Prostate gland (tissue), 2 donors: ENCODE data around the gene DOCK10. TPM values are rescaled to one million over a fixed set of nuclear protein-coding genes. Genes with fewer than 3 reads are reported as not detected.

ENCODE experiments used
- DNase-seq: peaks from one replicate; pipeline ENCODE4 v3.0.0-alpha.2; 2019; ENCODE audit warnings: low spot score
- H3K27ac ChIP-seq, 2 donors: fragments of 200-600 bp; sonication (generic); 2 replicates each; pipeline ENCODE4 v1.5.1; 2017 to 2019
- H3K27me3 ChIP-seq: fragments of 200-600 bp; sonication (generic); replicated peaks from 2 replicates; pipeline ENCODE4 v1.5.1; 2019; ENCODE audit not compliant: insufficient read depth
- H3K36me3 ChIP-seq, 2 donors: fragments of 200-600 bp; sonication (generic); 1 replicate in 1 of 2; 2 replicates in 1 of 2; pipeline versions ENCODE4 v1.5.1 to v1.8.1; 2017 to 2019
- H3K4me1 ChIP-seq: fragments of 200-600 bp; sonication (generic); replicated peaks from 2 replicates; pipeline ENCODE4 v1.5.1; 2019
- H3K4me3 ChIP-seq, 2 donors: fragments of 200-600 bp; sonication (generic); 2 replicates each; pipeline ENCODE4 v1.5.1; 2017 to 2019
- H3K9me3 ChIP-seq: fragments of 200-600 bp; sonication (generic); 2 replicates; pipeline ENCODE4 v1.5.1; 2017
- POLR2A ChIP-seq: fragments of 450-650 bp; IDR thresholded peaks from one replicate; pipeline ENCODE4 v1.6.1; 2016; ENCODE audit warnings: antibody characterized with exemption, mild to moderate bottlenecking
- POLR2AphosphoS5 ChIP-seq: sonication (generic); formaldehyde crosslinking; IDR thresholded peaks from one replicate; pipeline ENCODE4 v1.6.1; 2017; ENCODE audit warnings: antibody characterized with exemption
- WGBS: methylation state at CpG from one replicate; pipeline ENCODE4 v1.1.5; 2018; 5-methylcytosine and 5-hydroxymethylcytosine counted together
- intact Hi-C: fragments of 100-400 bp; cut with DNase I; formaldehyde crosslinking; loops from one replicate; pipeline ENCODE4 v1.14.2; 2022
- total RNA-seq, 2 donors: library from RNA; depleted of rRNA; stranded (reverse); fragments of >200 nt; gene quantifications; one replicate each; pipeline ENCODE4 v1.1.0, GENCODE V29; 2016
- TF ChIP-seq, protein P1 (sequence below), 4 experiments: fragments of 200-600 bp in 2 of 4; fragments of 450-650 bp in 2 of 4; sonication (generic) in 2 of 4; IDR thresholded peaks; 1 replicate in 3 of 4; 2 replicates in 1 of 4; pipeline ENCODE4 v1.5.1; 2016 to 2019; ENCODE audit warnings: antibody characterized with exemption in 4 of 4, mild to moderate bottlenecking in 2 of 4, moderate library complexity in 2 of 4

Gene DOCK10
- total RNA-seq, 2 donors from 2014 or later: 4.8 to 6.2 TPM

DNA sequence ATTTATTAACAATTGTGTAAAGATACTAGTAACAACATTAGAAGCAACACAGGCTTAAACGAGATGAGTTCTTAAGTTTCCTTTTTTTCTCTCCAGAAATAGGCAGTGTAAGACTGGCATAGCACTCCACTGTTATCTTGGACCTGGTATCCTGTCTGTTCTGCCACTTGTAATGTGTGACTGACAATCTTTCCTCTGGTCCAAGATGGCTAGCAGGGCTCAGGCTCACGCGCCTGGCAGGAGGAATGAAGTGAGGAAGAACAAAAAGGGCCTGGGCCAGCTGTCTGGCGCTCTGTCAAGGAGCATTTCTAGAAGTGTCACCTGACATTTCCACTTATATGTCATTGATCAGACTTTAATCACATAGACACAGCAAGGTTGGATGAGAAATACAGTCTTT, 294.5 kb downstream of the DOCK10 start:
- no peak for DNase-seq
- TF ChIP-seq POLR2AphosphoS5 (no peak), POLR2A (no peak)
- TF ChIP-seq, protein P1, sequence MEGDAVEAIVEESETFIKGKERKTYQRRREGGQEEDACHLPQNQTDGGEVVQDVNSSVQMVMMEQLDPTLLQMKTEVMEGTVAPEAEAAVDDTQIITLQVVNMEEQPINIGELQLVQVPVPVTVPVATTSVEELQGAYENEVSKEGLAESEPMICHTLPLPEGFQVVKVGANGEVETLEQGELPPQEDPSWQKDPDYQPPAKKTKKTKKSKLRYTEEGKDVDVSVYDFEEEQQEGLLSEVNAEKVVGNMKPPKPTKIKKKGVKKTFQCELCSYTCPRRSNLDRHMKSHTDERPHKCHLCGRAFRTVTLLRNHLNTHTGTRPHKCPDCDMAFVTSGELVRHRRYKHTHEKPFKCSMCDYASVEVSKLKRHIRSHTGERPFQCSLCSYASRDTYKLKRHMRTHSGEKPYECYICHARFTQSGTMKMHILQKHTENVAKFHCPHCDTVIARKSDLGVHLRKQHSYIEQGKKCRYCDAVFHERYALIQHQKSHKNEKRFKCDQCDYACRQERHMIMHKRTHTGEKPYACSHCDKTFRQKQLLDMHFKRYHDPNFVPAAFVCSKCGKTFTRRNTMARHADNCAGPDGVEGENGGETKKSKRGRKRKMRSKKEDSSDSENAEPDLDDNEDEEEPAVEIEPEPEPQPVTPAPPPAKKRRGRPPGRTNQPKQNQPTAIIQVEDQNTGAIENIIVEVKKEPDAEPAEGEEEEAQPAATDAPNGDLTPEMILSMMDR (IDR thresholded peaks at IDR 0.05): no peak
- Histone ChIP-seq H3K36me3 (no peaks in the 10 kb centered on the region), H3K4me3 (no peak overlapping the region), H3K9me3 (no peaks in the 10 kb centered on the region), H3K4me1 (no peaks in the 10 kb centered on the region), H3K27me3 (no peaks in the 10 kb centered on the region), H3K27ac (no peak overlapping the region)
- WGBS: 79% methylated on average over 4 of the region's 4 CpGs
- intact Hi-C loops: no loop called here

DNA sequence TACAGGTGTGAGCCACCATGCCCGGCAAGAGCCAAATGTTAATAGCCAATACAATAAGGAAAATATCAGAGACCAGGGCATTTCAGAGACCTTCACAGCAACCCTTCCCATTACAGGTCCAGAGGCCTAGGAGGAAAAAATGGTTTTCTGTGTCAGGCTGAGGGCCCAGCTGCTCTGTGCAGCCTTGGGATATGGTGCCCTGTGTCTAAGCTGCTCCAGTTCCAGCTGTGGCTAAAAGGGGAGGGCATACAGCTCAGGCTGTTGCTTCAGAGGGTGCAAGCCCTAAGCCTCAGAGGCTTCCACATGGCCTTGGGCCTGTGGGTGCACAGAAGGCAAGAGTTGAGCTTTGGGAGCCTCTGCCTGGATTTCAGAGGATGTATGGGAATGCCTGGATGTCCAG, 306.0 kb downstream of the DOCK10 start:
- TF ChIP-seq, protein P1 (IDR thresholded peaks at IDR 0.05): no peak
- no peak for TF ChIP-seq POLR2A
- TF ChIP-seq POLR2AphosphoS5: no peak
- H3K4me3 ChIP-seq: no peak overlapping the region
- no peaks in the 10 kb centered on the region for H3K9me3 ChIP-seq
- no peaks in the 10 kb centered on the region for H3K36me3 ChIP-seq
- no peak overlapping the region for H3K27ac ChIP-seq
- DNase-seq: no peak
- WGBS: 90% methylated on average over 1 of the region's 1 CpG
- intact Hi-C loops: no loop called here
- H3K4me1 ChIP-seq: no peaks in the 10 kb centered on the region
- H3K27me3 ChIP-seq: no peaks in the 10 kb centered on the region

DNA sequence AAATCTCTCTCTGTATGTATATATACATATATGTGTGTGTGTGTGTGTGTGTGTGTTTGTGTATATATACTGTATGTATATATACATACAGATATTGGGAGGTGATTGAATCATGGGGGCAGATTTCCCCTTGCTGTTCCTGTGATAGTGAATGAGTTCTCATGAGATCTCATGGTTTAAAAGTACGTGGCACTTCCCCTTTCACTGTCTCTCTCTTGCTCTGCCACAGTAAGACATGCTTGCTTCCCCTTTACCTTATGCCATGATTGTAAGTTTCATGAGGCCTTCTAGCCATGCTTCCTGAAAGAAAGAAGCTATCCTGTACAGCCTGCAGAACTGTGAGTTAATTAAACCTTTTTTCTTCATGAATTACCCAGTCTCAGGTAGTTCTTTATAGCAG, 307.3 kb downstream of the DOCK10 start:
- H3K36me3 ChIP-seq: no peaks in the 10 kb centered on the region
- no peak overlapping the region for H3K4me3 ChIP-seq
- 85% methylated on average over 1 of the region's 1 CpG for WGBS
- H3K27me3 ChIP-seq: no peaks in the 10 kb centered on the region
- H3K27ac ChIP-seq: no peak overlapping the region
- no peaks in the 10 kb centered on the region for H3K9me3 ChIP-seq
- TF ChIP-seq POLR2A: no peak
- no peak for TF ChIP-seq POLR2AphosphoS5
- TF ChIP-seq, protein P1 (IDR thresholded peaks at IDR 0.05): no peak
- no peaks in the 10 kb centered on the region for H3K4me1 ChIP-seq
- no peak for DNase-seq
- intact Hi-C loops: no loop called here

DNA sequence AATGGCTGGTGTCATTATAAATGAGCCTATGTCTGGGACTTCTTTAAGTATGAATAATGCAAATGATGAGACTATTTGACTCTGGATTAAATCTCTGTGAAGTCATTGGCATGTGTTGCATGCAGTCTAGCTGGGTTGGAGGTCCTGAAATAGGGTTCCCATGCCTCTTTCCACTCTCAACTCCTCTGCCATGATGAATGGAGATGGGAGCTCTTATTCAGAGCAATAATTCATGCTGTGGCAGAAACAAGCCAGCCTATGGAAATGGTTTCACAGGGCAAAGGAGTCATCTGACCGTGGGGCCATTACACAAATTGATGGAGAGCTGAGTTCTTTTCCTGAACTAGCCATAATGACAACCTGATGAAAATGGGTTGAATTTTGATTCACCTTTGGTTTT, 310.6 kb downstream of the DOCK10 start:
- no peaks in the 10 kb centered on the region for H3K9me3 ChIP-seq
- no peak overlapping the region for H3K27ac ChIP-seq
- intact Hi-C loops: no loop called here
- WGBS: 68% methylated on average over 1 of the region's 1 CpG
- H3K4me3 ChIP-seq: no peak overlapping the region
- H3K27me3 ChIP-seq: no peaks in the 10 kb centered on the region
- no peaks in the 10 kb centered on the region for H3K36me3 ChIP-seq
- TF ChIP-seq, protein P1 (IDR thresholded peaks at IDR 0.05): no peak
- TF ChIP-seq POLR2A (no peak), POLR2AphosphoS5 (no peak)
- H3K4me1 ChIP-seq: no peaks in the 10 kb centered on the region
- no peak for DNase-seq

DNA sequence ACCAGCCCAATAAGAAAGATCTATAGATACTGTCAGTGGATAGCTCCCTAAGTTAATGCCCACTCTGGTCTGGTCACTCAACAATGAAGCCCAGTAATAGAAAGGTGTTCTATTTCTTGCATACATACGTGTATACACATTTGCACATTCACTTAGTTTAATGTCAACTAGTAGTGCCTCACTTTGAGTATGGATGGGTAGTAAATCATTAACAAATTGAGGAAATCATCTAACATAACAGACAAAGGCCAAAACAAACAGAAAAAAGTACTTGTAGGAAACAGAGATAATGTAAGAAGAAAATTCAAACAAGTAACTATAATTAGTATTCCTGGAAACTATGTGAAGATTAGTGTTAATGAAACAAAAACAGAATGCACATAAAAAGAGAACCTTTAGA, 312.8 kb downstream of the DOCK10 start:
- intact Hi-C loops: no loop called here
- Histone ChIP-seq H3K9me3 (no peaks in the 10 kb centered on the region), H3K4me3 (no peak overlapping the region), H3K27ac (no peak overlapping the region), H3K4me1 (no peaks in the 10 kb centered on the region), H3K36me3 (no peaks in the 10 kb centered on the region), H3K27me3 (no peaks in the 10 kb centered on the region)
- TF ChIP-seq POLR2AphosphoS5: no peak
- no peak for TF ChIP-seq POLR2A
- TF ChIP-seq, protein P1 (IDR thresholded peaks at IDR 0.05): no peak
- no peak for DNase-seq
- 81% methylated on average over 1 of the region's 1 CpG for WGBS
